Measurements from ENCODE around the gene CDC42BPB.

Gene CDC42BPB

DNA sequence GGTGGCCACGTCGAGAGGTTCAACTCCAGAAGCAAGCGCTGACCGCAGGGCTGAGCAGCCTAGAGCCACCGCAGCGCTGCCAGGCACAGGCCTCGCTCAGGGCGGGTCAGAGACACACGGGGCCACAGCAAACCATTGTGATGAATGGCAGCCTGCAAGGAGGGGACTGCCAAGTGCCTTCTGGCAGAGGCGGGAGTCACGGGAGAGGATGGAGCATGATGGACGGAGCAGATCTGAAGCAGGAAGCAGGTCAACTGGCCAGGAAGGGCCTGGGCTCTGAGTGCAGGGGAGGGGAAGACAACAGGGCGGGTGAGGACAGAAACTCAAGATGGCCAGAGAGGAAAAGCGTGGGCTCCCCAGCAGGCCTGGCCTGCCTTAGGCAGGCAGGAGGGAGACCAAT lies 49.8 kb downstream of the CDC42BPB start:
- in situ Hi-C loops (cut with MboI; ENCODE audit: low sequenced_read_pairs, unreplicated experiment): no loop called here
- no peak for DNase-seq (ENCODE audit: low spot score)
- TF ChIP-seq CTCF (IDR thresholded peaks at IDR 0.05; ENCODE audit: borderline replicate concordance, control extremely low read depth, extremely low read depth, insufficient read depth, missing control alignments): no peak

- TF ChIP-seq CTCF (IDR thresholded peaks at IDR 0.05; ENCODE audit: borderline replicate concordance, control extremely low read depth, extremely low read depth, insufficient read depth, missing control alignments): no peak
- DNase-seq (ENCODE audit: low spot score): no peak
Observed at GRCh38 chr14:103006991-103007520, 50.3 kb downstream of the CDC42BPB start.

GRCh38 chr14:103006106-103006505 lies 51.2 kb downstream of the CDC42BPB start:
- no peak for TF ChIP-seq CTCF (IDR thresholded peaks at IDR 0.05; ENCODE audit: borderline replicate concordance, control extremely low read depth, extremely low read depth, insufficient read depth, missing control alignments)
- DNase-seq (ENCODE audit: low spot score): no peak
- in situ Hi-C loops (cut with MboI; ENCODE audit: low sequenced_read_pairs, unreplicated experiment): no loop called here

More at GRCh38 chr14:103006991-103007520, 50.3 kb downstream of the CDC42BPB start:
- in situ Hi-C loops (cut with MboI; ENCODE audit: low sequenced_read_pairs, unreplicated experiment): no loop called here

- in situ Hi-C loops (cut with MboI; ENCODE audit: low sequenced_read_pairs, unreplicated experiment): no loop called here
- TF ChIP-seq CTCF (IDR thresholded peaks at IDR 0.05; ENCODE audit: borderline replicate concordance, control extremely low read depth, extremely low read depth, insufficient read depth, missing control alignments): no peak
- no peak for DNase-seq (ENCODE audit: low spot score)
Observed at GRCh38 chr14:103003850-103004249, 53.5 kb downstream of the CDC42BPB start.

DNA sequence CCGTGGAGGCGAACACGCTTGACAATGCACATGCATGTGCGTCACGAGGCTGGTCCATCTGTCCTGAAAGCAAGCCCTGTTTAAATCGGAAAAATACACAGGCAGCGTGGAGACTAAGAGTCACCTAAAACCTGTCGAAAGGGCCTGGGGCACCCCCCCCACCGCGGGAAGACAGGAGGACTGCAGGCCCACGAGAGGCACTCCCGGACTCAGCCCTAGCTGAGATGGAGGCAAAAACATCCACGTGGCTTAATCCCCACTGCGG lies 54.1 kb downstream of the CDC42BPB start:
- TF ChIP-seq CTCF (IDR thresholded peaks at IDR 0.05; ENCODE audit: borderline replicate concordance, control extremely low read depth, extremely low read depth, insufficient read depth, missing control alignments): no peak
- in situ Hi-C loops (cut with MboI; ENCODE audit: low sequenced_read_pairs, unreplicated experiment): no loop called here
- DNase-seq (ENCODE audit: low spot score): no peak

GRCh38 chr14:103002578-103003350 lies 54.6 kb downstream of the CDC42BPB start:
- no peak for DNase-seq (ENCODE audit: low spot score)
- in situ Hi-C loops (cut with MboI; ENCODE audit: low sequenced_read_pairs, unreplicated experiment): no loop called here
- no peak for TF ChIP-seq CTCF (IDR thresholded peaks at IDR 0.05; ENCODE audit: borderline replicate concordance, control extremely low read depth, extremely low read depth, insufficient read depth, missing control alignments)

Measured in GM13976 (cell line).